Lung microvascular endothelial cell (primary cell): ENCODE measurements around the gene TNNC2. TPM values are rescaled to one million over a fixed set of nuclear protein-coding genes. Genes with fewer than 3 reads are reported as not detected.
"Not testable (repeated sequence)": the region's sequence is repeated elsewhere in the genome, so short reads cannot be mapped to it uniquely, and the experiment has no call there.

Source experiments
- DNase-seq, 2 donors: peaks; one replicate each; pipeline versions ENCODE4 v3.0.0 to v3.0.0-alpha.2; 2010; ENCODE audit warnings: low read depth in 2 of 2
- total RNA-seq: library from RNA; depleted of rRNA; stranded (reverse); fragments of >200 nt; gene quantifications from 2 replicates; pipeline ENCODE4 v1.2.1, GENCODE V29; 2014

Gene TNNC2
- not detected in 2 replicates for total RNA-seq

GRCh38 chr20:45827030-45827652, at the start of gene TNNC2:
TNNC2 (minus strand) TSS chr20:45827312; CDS start chr20:45827248, 64 bp downstream.
- DNase-seq, result no peak

GRCh38 chr20:45874576-45874975, 47.5 kb upstream of the TNNC2 start:
- DNase-seq, result no peak

- DNase-seq, result not testable (repeated sequence)
Measured at GRCh38 chr20:45874104-45874481, 47.0 kb upstream of the TNNC2 start.

GRCh38 chr20:45873409-45874103, 46.4 kb upstream of the TNNC2 start:
- DNase-seq, result no peak

GRCh38 chr20:45872626-45873025, 45.5 kb upstream of the TNNC2 start:
- no peak for DNase-seq

GRCh38 chr20:45867819-45868176, 40.7 kb upstream of the TNNC2 start:
- peak in 1 of 2 donors; percentile 25 for DNase-seq

GRCh38 chr20:45867136-45867818, 40.2 kb upstream of the TNNC2 start:
- no peak for DNase-seq

- no peak for DNase-seq
Measured at GRCh38 chr20:45866454-45866853, 39.3 kb upstream of the TNNC2 start.

- no peak for DNase-seq
Measured at GRCh38 chr20:45863543-45864470, 36.7 kb upstream of the TNNC2 start.

GRCh38 chr20:45861221-45862075, 34.3 kb upstream of the TNNC2 start:
- DNase-seq, result peak; percentile 41 to 76

- DNase-seq, result peak in 1 of 2 donors; percentile 20
Measured at GRCh38 chr20:45860560-45861220, 33.6 kb upstream of the TNNC2 start.

- no peak for DNase-seq
Measured at GRCh38 chr20:45859916-45860315, 32.8 kb upstream of the TNNC2 start.

- peak in 1 of 2 donors; percentile 5 for DNase-seq
Measured at GRCh38 chr20:45857882-45858216, 30.7 kb upstream of the TNNC2 start.

GRCh38 chr20:45857114-45857881, 30.2 kb upstream of the TNNC2 start, which contains the start of the genes ACOT8 and ZSWIM3:
ACOT8 (minus strand) TSS chr20:45857392; CDS start chr20:45857315, 77 bp downstream.
ZSWIM3 (plus strand) TSS chr20:45857614; CDS start chr20:45857826, 212 bp downstream.
- DNase-seq, result peak; percentile 100

GRCh38 chr20:45853484-45853883, 26.4 kb upstream of the TNNC2 start:
- no peak for DNase-seq

- DNase-seq, result no peak
Measured at GRCh38 chr20:45852326-45852725, 25.2 kb upstream of the TNNC2 start.

- no peak for DNase-seq
Measured at GRCh38 chr20:45851501-45851900, 24.4 kb upstream of the TNNC2 start.

GRCh38 chr20:45850926-45851325, 23.8 kb upstream of the TNNC2 start:
- no peak for DNase-seq

- DNase-seq, result no peak
Measured at GRCh38 chr20:45850238-45850637, 23.1 kb upstream of the TNNC2 start.
